MM.1S (cell line): ENCODE data around the gene FBXW10B.
"Not testable (repeated sequence)": the region's sequence is repeated elsewhere in the genome, so short reads cannot be mapped to it uniquely, and the experiment has no call there.

Experiments
- DNase-seq: peaks from one replicate; pipeline ENCODE4 v3.0.0-alpha.2; 2015
- H2AFZ ChIP-seq: fragments of 300-600 bp; sonication (generic); 2 replicates; pipeline ENCODE4 v1.6.0; 2016; ENCODE audit warnings: antibody characterized with exemption, low read length
- H3F3A ChIP-seq: fragments of 300-600 bp; sonication (generic); 2 replicates; pipeline ENCODE4 v1.6.1; 2016; ENCODE audit warnings: mild to moderate bottlenecking, antibody characterized with exemption, low read length, moderate library complexity, mixed read lengths; ENCODE audit not compliant: insufficient read depth
- H3K27ac ChIP-seq: fragments of 300-600 bp; sonication (generic); 2 replicates; pipeline ENCODE4 v1.5.1; 2016; ENCODE audit warnings: mild to moderate bottlenecking, low read length
- H3K27me3 ChIP-seq: fragments of 300-600 bp; sonication (generic); replicated peaks from 2 replicates; pipeline ENCODE4 v1.6.0; 2016; ENCODE audit warnings: low read length; ENCODE audit not compliant: insufficient read depth
- H3K36me3 ChIP-seq: fragments of 300-600 bp; sonication (generic); replicated peaks from 2 replicates; pipeline ENCODE4 v1.6.1; 2016; ENCODE audit warnings: mild to moderate bottlenecking, low read length, mixed read lengths; ENCODE audit not compliant: insufficient read depth
- H3K4me1 ChIP-seq: fragments of 300-600 bp; sonication (generic); 2 replicates; pipeline ENCODE4 v1.6.1; 2016; ENCODE audit warnings: low read length, mixed read lengths
- H3K4me2 ChIP-seq: fragments of 300-600 bp; sonication (generic); 2 replicates; pipeline ENCODE4 v1.6.0; 2016; ENCODE audit warnings: low read depth, low read length
- H3K4me3 ChIP-seq: fragments of 300-600 bp; sonication (generic); 2 replicates; pipeline ENCODE4 v1.5.1; 2016; ENCODE audit warnings: low read length, mixed read lengths
- H3K79me2 ChIP-seq: fragments of 300-600 bp; sonication (generic); 2 replicates; pipeline ENCODE4 v1.6.1; 2016; ENCODE audit warnings: mixed run types, low read length, mixed read lengths
- H3K9ac ChIP-seq: fragments of 300-600 bp; sonication (generic); 2 replicates; pipeline ENCODE4 v1.6.1; 2016; ENCODE audit warnings: low read length, mixed read lengths
- H3K9me2 ChIP-seq: fragments of 300-600 bp; sonication (generic); replicated peaks from 2 replicates; pipeline ENCODE4 v1.6.1; 2016; ENCODE audit warnings: mild to moderate bottlenecking, low read length, mixed read lengths; ENCODE audit not compliant: insufficient read depth
- H3K9me3 ChIP-seq: fragments of 300-600 bp; sonication (generic); replicated peaks from 2 replicates; pipeline ENCODE4 v1.6.1; 2016; ENCODE audit warnings: mild to moderate bottlenecking, low read length, mixed read lengths; ENCODE audit not compliant: insufficient read depth
- H4K20me1 ChIP-seq: fragments of 300-600 bp; sonication (generic); 2 replicates; pipeline ENCODE4 v1.6.1; 2016; ENCODE audit warnings: mild to moderate bottlenecking, low read length, moderate library complexity, mixed read lengths; ENCODE audit not compliant: insufficient read depth

Gene FBXW10B

GRCh38 chr17:15630930-15631453, 11.5 kb upstream of the FBXW10B start:
- H4K20me1 ChIP-seq, H3K4me1 ChIP-seq, H3K4me2 ChIP-seq, H3F3A ChIP-seq, H2AFZ ChIP-seq, H3K9ac ChIP-seq, H3K9me2 ChIP-seq, H3K27ac ChIP-seq, H3K4me3 ChIP-seq, H3K79me2 ChIP-seq, H3K9me3 ChIP-seq, H3K36me3 ChIP-seq, DNase-seq, H3K27me3 ChIP-seq: not testable (repeated sequence)

GRCh38 chr17:15629991-15630390, 10.5 kb upstream of the FBXW10B start:
- DNase-seq = not testable (repeated sequence)

GRCh38 chr17:15623661-15624209, 4.2 kb upstream of the FBXW10B start:
- not testable (repeated sequence) for H4K20me1 ChIP-seq, H3K79me2 ChIP-seq, H3K9me3 ChIP-seq

More at GRCh38 chr17:15629991-15630390, 10.5 kb upstream of the FBXW10B start:
- not testable (repeated sequence) for H3K9ac ChIP-seq, H3F3A ChIP-seq, H2AFZ ChIP-seq, H3K9me2 ChIP-seq, H3K27me3 ChIP-seq, H3K79me2 ChIP-seq, H3K4me2 ChIP-seq, H3K36me3 ChIP-seq, H3K9me3 ChIP-seq, H4K20me1 ChIP-seq, H3K4me3 ChIP-seq, H3K27ac ChIP-seq, H3K4me1 ChIP-seq

GRCh38 chr17:15623255-15623654, 3.8 kb upstream of the FBXW10B start:
- DNase-seq, H3K4me3 ChIP-seq, H3K9ac ChIP-seq, H3K27ac ChIP-seq, H2AFZ ChIP-seq, H3K4me2 ChIP-seq, H3K9me3 ChIP-seq, H3K27me3 ChIP-seq, H3F3A ChIP-seq, H3K9me2 ChIP-seq, H3K36me3 ChIP-seq, H4K20me1 ChIP-seq, H3K4me1 ChIP-seq, H3K79me2 ChIP-seq: not testable (repeated sequence)

More at GRCh38 chr17:15623661-15624209, 4.2 kb upstream of the FBXW10B start:
- not testable (repeated sequence) for H3K27ac ChIP-seq, H3K9ac ChIP-seq, H3K36me3 ChIP-seq, H3K9me2 ChIP-seq, DNase-seq, H2AFZ ChIP-seq, H3K4me2 ChIP-seq, H3K4me3 ChIP-seq, H3K27me3 ChIP-seq, H3K4me1 ChIP-seq, H3F3A ChIP-seq

- H3K9me3 ChIP-seq, DNase-seq, H3K4me2 ChIP-seq, H3K27me3 ChIP-seq, H2AFZ ChIP-seq, H3K36me3 ChIP-seq, H4K20me1 ChIP-seq, H3K27ac ChIP-seq, H3K9ac ChIP-seq, H3K4me1 ChIP-seq, H3F3A ChIP-seq, H3K79me2 ChIP-seq, H3K4me3 ChIP-seq, H3K9me2 ChIP-seq: not testable (repeated sequence)
Measured at GRCh38 chr17:15622124-15622523, 2.6 kb upstream of the FBXW10B start.

GRCh38 chr17:15616828-15617227, 2.7 kb downstream of the FBXW10B start:
- DNase-seq, H3F3A ChIP-seq, H3K4me1 ChIP-seq, H3K4me2 ChIP-seq, H3K27me3 ChIP-seq, H3K9me2 ChIP-seq, H3K4me3 ChIP-seq, H3K27ac ChIP-seq, H4K20me1 ChIP-seq, H3K36me3 ChIP-seq, H2AFZ ChIP-seq, H3K9ac ChIP-seq, H3K79me2 ChIP-seq, H3K9me3 ChIP-seq: not testable (repeated sequence)

- not testable (repeated sequence) for H3K27ac ChIP-seq, H3K4me1 ChIP-seq, H3K27me3 ChIP-seq, H2AFZ ChIP-seq, H3F3A ChIP-seq, H3K4me2 ChIP-seq, H3K9ac ChIP-seq, H4K20me1 ChIP-seq, H3K9me2 ChIP-seq, H3K4me3 ChIP-seq, H3K9me3 ChIP-seq, H3K36me3 ChIP-seq, H3K79me2 ChIP-seq, DNase-seq
Measured at GRCh38 chr17:15615850-15616249, 3.7 kb downstream of the FBXW10B start.

GRCh38 chr17:15613111-15613510, 6.4 kb downstream of the FBXW10B start:
- H3K9me2 ChIP-seq, H4K20me1 ChIP-seq, H3K27me3 ChIP-seq, H3K4me2 ChIP-seq, H3K9ac ChIP-seq, H3K9me3 ChIP-seq, H3K4me3 ChIP-seq, H3K79me2 ChIP-seq, H3F3A ChIP-seq, H2AFZ ChIP-seq, H3K36me3 ChIP-seq, H3K4me1 ChIP-seq, DNase-seq, H3K27ac ChIP-seq: not testable (repeated sequence)
